ENCODE measurements around the gene TNPO1. TPM values are rescaled to one million over a fixed set of nuclear protein-coding genes. Genes with fewer than 3 reads are reported as not detected.
A peak's percentile ranks its signal among the peaks of the same experiment; 100 is the strongest.

The TNPO1 gene
- total and polyA plus RNA-seq, 2 of the 13 experiments (the other 11 are each of a cell fraction or from before 2014, with no cell fraction given), result 26.7 to 123 TPM

- TF ChIP-seq MLXIP (CRISPR knock-in tag; IDR thresholded peaks at IDR 0.05; ENCODE audit: borderline replicate concordance) (no peak), FOXA3 (CRISPR knock-in tag; IDR thresholded peaks at IDR 0.05) (no peak), ZNF674 (CRISPR knock-in tag; IDR thresholded peaks at IDR 0.05; ENCODE audit: low read depth) (no peak), ZNF281 (CRISPR knock-in tag; IDR thresholded peaks at IDR 0.05; ENCODE audit: borderline replicate concordance) (peak; percentile 78), IKZF4 (CRISPR knock-in tag; IDR thresholded peaks at IDR 0.05; ENCODE audit: borderline replicate concordance, low read depth, not compliant biosample characterization) (no peak), ZNF232 (CRISPR knock-in tag; IDR thresholded peaks at IDR 0.05; ENCODE audit: borderline replicate concordance) (no peak), KDM5B (CRISPR knock-in tag; IDR thresholded peaks at IDR 0.05; ENCODE audit: borderline replicate concordance) (no peak), ARID4A (CRISPR knock-in tag; IDR thresholded peaks at IDR 0.05; ENCODE audit: borderline replicate concordance) (peak; percentile 43; the same call in 1 of the 2 replicates), ZNF572 (CRISPR knock-in tag; IDR thresholded peaks at IDR 0.05) (no peak), NCOA2 (CRISPR knock-in tag; IDR thresholded peaks at IDR 0.05) (no peak), ZNF614 (CRISPR knock-in tag; IDR thresholded peaks at IDR 0.05; ENCODE audit: borderline replicate concordance) (no peak), ZNF562 (CRISPR knock-in tag; IDR thresholded peaks at IDR 0.05; ENCODE audit: borderline replicate concordance) (no peak), ZNF788 (CRISPR knock-in tag; IDR thresholded peaks at IDR 0.05; ENCODE audit: borderline replicate concordance) (no peak), RNF2 (conservative IDR thresholded peaks at IDR 0.05; ENCODE audit: low read depth) (no peak), MIER2 (CRISPR knock-in tag; IDR thresholded peaks at IDR 0.05) (no peak), ZNF691 (CRISPR knock-in tag; IDR thresholded peaks at IDR 0.05; ENCODE audit: borderline replicate concordance, low read depth) (no peak)
Observed at GRCh38 chr5:72848474-72849428, 32.3 kb downstream of the TNPO1 start (continued).
